GM18868 (cell line): Measurements from ENCODE around the gene AGTRAP.

Experiments
- ATAC-seq: cut with Tn5 transposase; IDR thresholded peaks from one replicate; pipeline ENCODE4 v1.9.1; 2021; ENCODE audit warnings: mild to moderate bottlenecking, moderate library complexity; ENCODE audit not compliant: unreplicated experiment

AGTRAP gene

DNA sequence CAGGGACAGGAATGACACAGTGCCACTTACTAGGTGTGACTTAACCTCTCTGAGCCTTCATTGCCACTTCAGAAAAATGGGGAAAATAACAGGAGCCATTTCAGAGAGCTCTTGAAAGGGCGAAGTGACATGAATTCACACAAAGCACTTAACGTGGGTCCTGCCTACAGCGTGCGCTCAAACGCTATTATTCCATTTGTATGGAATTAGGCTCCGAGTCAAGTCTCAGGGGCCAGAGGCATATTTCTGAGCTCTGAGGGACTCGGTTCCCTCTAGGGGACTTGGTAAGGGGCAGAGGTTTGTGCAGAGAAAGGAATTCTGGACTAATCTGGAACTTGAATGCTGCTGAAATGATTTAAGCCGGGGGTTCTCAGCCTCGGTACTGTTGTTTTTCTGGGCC is 30.3 kb upstream of the AGTRAP start:
- ATAC-seq = no peak

DNA sequence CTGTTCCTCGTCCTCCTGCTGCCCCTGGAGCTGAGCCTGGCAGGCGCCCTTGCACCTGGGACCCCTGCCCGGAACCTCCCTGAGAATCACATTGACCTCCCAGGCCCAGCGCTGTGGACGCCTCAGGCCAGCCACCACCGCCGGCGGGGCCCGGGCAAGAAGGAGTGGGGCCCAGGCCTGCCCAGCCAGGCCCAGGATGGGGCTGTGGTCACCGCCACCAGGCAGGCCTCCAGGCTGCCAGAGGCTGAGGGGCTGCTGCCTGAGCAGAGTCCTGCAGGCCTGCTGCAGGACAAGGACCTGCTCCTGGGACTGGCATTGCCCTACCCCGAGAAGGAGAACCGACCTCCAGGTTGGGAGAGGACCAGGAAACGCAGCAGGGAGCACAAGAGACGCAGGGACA is 29.6 kb upstream of the AGTRAP start:
- ATAC-seq = no peak

DNA sequence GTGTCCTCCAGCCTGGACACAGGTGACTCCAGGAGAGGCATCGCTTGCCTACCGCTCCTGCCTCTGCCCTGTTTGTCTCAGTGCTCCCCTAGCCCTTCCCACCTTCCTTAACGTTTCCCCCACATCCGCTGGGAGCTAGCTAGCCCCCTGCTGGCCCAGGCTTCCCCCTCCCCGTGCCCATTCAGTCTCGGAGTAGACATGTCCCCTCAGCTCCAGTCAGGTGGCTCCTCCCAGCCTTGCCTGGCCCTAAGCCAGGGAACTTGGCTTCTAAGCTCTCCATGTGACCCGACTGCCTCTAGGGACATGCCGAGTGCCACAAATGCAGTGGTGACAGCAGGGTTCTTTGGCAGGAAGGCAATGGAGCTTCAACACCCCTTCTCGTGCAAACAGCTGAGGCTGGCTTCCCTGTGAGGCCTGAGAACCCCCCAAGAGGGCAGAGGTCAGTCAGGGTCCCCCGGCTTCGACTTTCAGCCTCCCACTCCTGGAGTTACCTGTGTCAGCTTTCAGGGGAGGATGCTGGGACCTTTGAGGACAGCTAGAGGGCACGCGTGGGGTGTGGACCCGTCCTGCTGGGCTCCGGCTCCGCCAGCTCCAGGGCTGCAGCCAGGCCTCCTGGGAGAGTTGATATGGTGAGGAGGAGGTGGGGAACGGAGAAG is 28.2 kb upstream of the AGTRAP start:
- no peak for ATAC-seq

DNA sequence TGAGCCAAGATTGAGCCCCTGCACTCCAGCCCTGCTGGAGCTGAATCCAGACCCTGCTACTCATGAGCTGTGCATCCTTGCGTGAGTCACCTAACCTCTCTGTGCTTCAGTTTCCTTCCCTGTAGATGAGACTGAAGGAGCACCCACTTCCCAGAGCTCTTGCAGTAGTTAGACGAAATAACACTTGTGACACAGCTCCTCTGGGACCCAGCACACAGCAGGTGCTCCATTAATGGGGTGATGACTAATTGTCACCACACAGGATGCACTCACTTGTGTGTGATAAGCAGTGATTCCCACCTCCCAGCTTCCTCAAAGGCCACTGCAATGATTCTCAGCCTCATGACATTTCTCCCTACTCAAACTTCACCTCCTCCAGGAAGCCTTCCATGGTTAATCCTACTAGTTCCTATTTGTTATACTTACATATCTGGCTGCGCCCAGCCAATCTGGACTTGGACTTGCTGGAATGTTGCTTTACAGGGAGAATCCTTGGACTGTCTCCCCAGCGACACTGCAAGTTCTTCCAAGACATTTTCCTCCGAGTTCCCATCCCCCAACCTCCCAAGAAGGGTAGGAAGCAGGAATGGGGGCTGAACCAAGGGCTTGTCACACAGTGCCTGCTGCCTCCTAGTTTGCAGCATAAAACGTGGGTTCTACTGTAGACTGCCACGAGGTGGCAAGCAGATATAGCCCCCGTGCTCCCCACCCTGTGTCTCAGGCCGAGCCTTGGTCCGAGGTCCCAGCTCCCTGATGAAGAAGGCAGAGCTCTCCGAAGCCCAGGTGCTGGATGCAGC is 27.2 kb upstream of the AGTRAP start:
- no peak for ATAC-seq

DNA sequence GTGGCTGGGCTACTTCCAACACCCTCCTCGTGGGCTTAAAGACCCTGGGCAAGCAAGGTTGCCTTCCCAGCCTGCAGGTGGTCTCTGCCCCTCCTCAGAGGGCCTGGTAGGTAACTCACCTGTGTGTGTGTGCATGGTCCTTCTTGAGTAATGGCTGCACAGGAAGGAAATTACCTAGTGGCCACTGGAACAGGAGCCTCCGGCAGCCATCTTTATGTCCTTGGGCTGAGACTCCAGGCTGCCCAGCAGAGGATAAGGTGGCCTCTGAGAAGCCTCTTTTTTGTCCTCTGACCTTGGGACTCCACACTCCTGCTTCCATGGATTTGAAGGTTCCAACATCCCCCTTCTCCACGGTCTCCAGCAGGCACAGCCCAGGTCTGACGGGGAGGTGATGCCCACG is 24.4 kb upstream of the AGTRAP start:
- no peak for ATAC-seq

DNA sequence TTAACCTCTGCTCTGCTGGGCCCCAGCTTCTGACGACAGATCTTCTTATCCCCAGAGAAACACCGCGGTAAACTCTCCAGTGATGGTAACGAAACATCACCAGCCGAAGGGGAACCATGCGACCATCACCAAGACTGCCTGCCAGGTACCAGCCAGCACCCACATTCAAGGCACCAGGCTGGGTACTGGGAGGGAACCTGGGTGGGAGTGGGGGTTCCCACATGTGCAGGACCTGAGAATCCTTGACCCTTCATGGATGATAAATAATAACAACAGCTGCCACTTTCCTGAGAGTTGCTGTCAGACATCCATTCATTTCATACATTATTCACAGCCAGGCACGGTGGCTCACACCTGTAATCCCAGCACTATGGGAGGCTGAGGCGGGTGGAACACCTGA is 23.7 kb upstream of the AGTRAP start:
- no peak for ATAC-seq

DNA sequence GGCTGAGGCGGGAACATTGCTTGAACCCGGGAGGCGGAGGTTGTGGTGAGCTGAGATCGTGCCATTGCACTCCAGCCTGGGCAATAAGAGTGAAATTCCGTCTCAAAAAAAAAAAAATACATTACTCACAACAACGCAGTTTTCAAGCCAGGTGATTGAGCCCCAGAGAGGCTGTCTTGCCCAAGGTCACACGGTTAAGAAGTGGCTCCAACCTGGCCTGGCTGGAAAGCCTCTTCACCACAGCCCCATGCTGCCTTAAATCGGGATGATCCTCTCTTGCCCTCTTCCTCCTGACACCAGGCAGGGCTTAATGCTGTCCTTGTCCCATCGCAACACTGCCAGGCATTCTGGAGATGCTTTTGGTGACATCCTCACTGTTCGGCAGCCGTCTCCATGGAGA is 22.8 kb upstream of the AGTRAP start:
- ATAC-seq = no peak

DNA sequence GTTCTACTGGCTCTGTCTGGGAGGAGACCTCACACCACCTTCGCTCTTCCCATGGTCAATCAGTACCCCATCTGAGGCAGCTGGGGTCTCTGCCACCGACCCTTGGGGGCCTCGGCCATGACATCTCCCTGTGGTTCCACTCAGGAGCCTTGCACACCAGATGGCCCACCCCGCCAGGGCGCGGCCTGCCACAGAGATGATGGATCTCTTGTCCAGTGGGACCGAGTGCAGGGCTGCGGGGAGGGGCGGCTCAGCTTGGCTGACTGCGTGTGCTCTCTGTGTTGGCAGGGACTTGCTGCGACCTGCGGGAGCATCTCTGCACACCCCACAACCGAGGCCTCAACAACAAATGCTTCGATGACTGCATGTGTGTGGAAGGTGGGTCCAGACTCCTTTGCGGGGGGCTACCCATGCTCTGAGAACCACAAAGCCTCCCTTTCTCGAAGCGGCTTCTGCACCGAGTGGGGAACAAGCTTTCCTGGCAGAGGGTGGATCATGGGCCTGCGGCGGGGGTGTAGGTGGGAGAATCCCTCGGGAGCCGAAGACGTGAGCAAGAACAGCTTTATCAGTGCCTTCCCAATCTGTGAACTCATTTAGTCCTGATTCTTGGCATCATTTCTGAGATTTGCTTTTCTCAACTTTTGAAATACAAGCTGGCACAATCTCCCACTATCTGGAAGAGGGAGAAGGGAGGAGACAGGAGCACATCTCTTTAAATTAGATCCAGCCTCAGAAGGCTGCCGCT is 20.9 kb upstream of the AGTRAP start:
- no peak for ATAC-seq

DNA sequence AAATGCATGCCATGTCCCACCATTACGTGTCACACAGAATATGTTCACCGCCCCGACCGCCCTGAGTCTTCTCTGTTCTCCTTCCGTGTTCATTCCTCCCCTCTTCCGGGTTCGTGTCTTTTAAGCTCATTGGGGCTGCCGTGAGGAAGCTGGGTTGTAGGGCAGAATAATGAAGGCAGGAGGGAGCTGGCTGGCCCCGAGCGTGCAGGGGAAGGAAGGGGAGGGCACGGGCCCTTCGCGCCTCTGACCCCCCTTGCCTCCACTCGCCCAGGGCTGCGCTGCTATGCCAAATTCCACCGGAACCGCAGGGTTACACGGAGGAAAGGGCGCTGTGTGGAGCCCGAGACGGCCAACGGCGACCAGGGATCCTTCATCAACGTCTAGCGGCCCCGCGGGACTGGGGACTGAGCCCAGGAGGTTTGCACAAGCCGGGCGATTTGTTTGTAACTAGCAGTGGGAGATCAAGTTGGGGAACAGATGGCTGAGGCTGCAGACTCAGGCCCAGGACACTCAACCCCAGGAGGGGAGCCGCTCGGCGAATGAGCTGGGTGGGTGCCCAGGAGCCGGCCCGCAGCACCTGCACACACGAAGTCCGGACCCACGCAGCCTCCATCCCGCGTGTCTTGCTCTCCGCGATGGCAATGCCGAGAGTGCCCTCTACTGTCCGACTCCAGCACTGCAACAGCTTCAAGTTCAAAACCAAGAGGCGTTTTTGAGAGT is 16.5 kb upstream of the AGTRAP start:
- no peak for ATAC-seq

DNA sequence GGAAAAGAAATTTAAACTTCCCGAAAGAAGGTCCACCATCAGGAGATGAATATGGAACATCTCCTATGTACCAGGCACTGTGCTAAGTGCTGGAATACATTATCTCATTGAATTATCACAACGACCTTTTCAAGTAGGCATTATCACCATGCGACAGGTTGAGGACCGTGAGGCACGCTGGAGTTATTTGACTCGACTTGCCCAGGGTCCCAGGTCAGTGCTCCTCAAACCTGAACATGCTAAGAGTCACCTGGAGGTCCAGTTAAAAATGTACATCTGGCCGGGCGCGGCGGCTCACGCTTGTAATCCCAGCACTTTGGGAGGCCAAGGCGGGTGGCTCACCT is 15.9 kb upstream of the AGTRAP start:
- no peak for ATAC-seq

DNA sequence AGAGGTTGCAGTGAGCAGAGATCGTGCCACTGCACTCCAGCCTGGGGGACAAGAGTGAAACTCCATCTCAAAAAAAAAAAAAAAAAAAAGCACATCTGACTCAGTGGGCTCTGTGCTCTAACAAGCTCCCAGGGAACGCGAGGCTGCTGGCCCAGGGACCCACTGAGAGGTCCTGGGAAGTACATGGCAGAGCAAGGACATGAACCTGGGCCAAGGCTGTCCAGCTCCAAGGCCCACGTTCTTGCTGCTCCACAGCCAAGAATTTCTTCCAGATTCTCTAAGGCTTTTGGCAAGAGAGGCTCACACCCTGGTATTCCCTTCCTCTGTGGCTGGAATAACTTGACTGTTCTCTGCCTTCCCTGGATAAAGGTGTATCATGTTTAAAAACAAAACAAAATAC is 15.4 kb upstream of the AGTRAP start:
- no peak for ATAC-seq

DNA sequence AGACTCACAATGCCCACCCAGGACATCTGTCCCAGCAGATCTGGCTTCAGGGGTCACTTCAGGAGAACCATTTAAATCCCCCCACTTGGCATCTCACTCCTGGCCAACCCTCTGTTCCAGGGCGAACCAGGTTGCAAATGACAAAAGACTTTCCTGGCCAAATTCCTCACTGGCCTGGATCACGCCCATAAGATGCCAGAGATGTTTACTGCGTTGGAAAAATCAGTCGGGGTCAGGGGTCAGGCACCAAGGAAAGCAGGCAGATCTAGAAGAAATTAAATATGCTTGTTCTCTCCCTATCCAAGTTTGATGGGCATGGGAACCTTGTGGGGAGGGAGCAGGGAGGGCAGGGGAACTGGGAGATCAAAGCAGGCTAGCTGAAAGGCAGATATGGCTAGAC is 14.6 kb upstream of the AGTRAP start:
- no peak for ATAC-seq

DNA sequence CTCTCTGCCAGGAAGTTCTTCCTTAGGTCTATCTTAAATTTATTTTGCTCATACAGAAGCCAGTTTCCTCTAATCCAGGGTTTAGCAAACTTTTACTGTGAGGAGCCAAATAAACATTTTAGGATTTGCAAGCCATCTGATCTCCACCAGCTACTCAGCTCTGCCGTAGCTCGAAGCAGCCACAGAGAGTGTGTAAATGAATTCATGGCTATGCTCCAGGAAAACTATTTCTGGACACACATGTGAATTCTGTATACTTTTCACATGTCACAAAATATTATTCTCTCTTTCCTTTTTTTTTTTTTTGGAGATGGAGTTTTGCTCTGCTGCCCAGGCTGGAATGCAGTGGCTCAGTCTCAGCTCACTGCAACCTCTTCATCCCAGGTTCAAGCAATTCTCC is 13.4 kb upstream of the AGTRAP start:
- no peak for ATAC-seq

DNA sequence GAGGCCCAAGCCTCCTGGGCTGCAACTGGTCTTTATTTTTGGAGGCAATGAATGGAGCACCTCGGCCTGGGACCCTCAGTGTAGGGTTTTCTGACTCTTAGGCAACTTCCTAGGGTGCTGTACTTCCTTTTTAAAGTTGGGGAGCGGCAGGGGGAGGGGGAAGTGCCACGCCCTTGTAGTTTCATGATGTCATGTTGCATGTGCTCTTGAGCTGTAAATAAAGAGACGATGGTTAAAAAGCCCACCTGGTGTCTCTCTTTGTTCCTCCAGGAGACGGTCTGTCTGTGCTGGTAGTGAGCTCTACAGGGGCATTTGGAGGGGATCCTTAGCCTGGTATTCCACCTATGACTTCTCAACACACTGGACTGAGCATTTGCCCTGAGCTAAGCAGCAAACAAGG is 10.3 kb upstream of the AGTRAP start:
- no peak for ATAC-seq

DNA sequence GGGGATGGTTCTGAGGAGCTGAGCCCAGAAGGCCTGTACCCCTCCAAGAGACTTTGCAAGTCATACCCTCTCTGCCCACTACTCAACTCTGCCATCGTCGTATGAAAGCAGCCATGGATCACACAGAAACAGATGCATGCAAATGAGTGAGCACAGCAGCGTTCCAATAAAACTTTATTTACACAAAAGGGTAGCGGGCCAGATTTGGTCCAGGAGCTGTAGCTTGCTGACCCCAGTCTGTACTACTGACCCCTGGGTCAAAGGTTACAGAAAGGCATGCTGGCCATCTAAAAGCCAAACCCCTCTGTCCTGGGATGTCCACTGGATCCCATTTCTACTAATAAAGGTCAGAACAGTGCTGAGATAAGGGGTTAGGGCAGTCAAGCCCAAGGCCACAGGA is 8.8 kb upstream of the AGTRAP start:
- ATAC-seq = no peak

DNA sequence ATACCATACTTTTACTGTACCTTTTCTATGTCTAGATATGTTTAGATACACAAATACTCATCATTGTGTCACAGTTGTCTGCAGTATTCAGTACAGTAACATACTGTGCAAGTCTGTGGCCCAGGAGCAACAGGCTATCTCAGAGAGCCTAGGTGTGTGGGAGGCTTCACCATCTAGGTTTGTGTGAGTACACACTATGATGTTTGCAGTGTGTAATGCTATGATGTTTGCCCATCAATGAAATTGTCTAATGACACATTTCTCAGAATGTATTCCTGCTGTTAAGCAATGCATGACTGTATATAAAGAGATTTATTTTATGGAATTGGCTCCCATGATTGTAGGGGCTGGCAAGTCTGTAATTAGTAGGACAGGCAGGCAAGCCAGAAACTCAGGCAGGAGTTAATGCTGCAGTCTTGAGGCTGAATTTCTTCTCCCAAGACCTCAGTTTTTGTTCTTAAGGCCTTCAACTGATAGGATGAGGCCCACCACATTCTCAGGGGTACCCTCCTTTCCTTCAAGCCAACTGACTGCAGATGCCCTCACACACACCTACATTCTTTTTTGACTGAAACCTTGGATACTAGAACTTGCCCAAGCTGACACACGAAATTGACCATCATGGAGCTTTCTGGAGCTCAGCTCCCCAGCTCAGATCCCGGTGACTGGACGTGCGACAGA is 7.7 kb upstream of the AGTRAP start:
- no peak for ATAC-seq

DNA sequence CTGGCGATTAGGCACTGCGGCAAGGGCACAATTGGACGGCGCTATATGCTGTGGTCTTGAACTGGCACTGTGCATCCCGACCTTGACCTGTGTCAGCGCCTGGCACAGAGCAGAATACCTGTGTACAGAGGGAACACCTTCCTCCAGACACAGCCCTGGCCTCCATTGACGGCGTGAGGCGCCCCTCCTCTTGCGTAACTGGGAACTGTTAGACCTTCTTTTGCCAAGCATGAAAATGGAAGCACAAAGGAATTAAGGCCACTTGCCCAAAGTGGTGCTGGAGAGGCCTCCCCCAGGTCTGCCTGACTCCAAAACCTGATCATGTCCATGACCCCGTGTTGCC is 6.8 kb upstream of the AGTRAP start:
- ATAC-seq = no peak

DNA sequence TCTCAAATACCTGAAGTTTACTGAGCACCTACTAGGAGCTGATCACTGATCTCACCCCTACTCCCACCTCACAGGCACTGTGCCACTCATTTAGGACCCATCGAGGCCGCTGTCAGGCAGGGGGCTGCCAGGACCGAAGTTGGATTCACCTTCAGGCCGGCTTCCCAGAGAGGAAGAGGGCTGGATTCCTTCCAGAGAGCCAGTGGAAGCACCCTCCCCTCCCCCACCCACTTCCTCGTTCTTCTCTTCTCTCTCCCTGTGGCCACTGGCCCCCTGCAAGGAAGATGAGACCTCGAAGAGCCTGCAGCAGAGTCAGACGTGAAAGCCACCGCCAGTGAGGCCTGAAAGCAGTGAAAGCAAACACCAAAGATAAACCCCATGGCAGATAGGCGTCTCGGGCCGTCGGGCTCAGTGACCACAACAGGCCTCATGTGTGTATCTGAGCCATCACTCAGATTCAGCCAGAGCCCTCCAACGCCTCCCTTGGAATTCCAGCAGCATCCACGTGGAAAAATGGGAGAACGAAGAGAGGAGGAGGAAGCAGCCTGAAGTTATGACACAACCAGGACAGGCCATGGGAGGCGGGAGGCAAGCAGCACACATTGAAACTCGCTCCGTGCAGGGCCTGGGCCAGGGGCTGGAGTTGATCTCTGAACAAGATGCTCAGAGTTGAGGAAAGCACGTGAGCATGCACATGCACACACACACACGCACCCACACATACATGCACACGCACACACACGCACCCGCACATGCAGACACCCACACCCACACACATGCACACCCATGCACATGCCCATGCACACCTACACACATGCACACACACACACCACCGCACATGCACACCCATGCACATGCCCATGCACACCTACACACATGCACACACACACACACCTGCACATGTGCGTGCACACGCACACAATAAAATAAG is 6.2 kb upstream of the AGTRAP start:
- ATAC-seq = no peak

DNA sequence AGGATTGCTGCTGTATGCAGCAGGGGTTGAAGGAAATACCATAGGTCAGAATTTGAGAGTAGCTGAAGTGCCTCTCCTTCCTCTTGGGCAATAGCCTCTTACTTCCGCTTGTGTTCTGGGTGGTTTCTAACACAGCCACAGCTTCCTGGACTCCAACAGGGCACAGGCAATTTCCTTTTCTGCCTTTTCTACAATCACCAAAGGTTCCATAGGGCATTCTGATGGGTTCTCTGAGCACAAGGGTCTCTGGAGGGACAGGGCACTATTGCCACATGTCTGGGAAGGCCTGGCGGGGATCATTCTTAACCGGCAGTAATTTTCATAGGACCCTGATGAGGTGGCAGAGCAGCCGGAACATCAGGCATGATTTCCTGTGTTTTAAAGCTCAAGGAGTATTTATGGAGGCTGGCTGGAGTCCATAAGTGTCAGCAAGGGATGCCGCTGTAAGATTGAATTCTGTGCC is 5.5 kb upstream of the AGTRAP start:
- no peak for ATAC-seq
